GM12864 (cell line): ENCODE measurements around the gene SLC25A48.

Experiments
- DNase-seq: peaks from one replicate; pipeline ENCODE4 v3.0.0-alpha.2; 2011; ENCODE audit warnings: low read depth
- H3K4me3 ChIP-seq: 2 replicates; pipeline ENCODE4 v1.5.1; 2011; ENCODE audit warnings: mild to moderate bottlenecking, low read depth, low read length, control low read depth
- CTCF ChIP-seq: IDR thresholded peaks from 2 replicates; pipeline ENCODE4 v1.5.1; 2011; ENCODE audit warnings: low read depth, mild to moderate bottlenecking, moderate library complexity, low read length, control low read depth, inconsistent platforms; ENCODE audit errors: missing control alignments

The SLC25A48 gene

GRCh38 chr5:135814812-135815211 is 19.7 kb upstream of the SLC25A48 start:
- no peak for DNase-seq
- no peak for TF ChIP-seq CTCF

GRCh38 chr5:135821061-135821801 is 13.2 kb upstream of the SLC25A48 start:
- no peak overlapping the region for H3K4me3 ChIP-seq
- no peak for DNase-seq
- TF ChIP-seq CTCF = no peak

More at GRCh38 chr5:135814812-135815211, 19.7 kb upstream of the SLC25A48 start:
- no peak overlapping the region for H3K4me3 ChIP-seq

GRCh38 chr5:135821802-135822201 is 12.7 kb upstream of the SLC25A48 start:
- no peak for TF ChIP-seq CTCF
- no peak overlapping the region for H3K4me3 ChIP-seq
- DNase-seq = no peak

- TF ChIP-seq CTCF = no peak
- no peak overlapping the region for H3K4me3 ChIP-seq
- no peak for DNase-seq
These were observed 12.2 kb upstream of the SLC25A48 start for GRCh38 chr5:135822286-135822685.

GRCh38 chr5:135822959-135823358 is 11.5 kb upstream of the SLC25A48 start:
- DNase-seq = no peak
- no peak for TF ChIP-seq CTCF
- no peak overlapping the region for H3K4me3 ChIP-seq

- no peak overlapping the region for H3K4me3 ChIP-seq
- no peak for TF ChIP-seq CTCF
- DNase-seq = no peak
These were observed 10.6 kb upstream of the SLC25A48 start for GRCh38 chr5:135823881-135824280.

- TF ChIP-seq CTCF = no peak
- no peak for DNase-seq
- no peak overlapping the region for H3K4me3 ChIP-seq
These were observed 9.9 kb upstream of the SLC25A48 start for GRCh38 chr5:135824541-135825041.
